Lung (tissue), 12 donors: ENCODE results near the gene UQCRHL. TPM values are rescaled to one million over a fixed set of nuclear protein-coding genes. Genes with fewer than 3 reads are reported as not detected.
"Not testable (repeated sequence)": the region's sequence is repeated elsewhere in the genome, so short reads cannot be mapped to it uniquely, and the experiment has no call there.

Experiments used
- ATAC-seq: fragments of 200-7000 bp; cut with Tn5 transposase; one replicate; pipeline ENCODE4 v1.9.1; 2020; ENCODE audit warnings: moderate number of reproducible peaks; ENCODE audit not compliant: insufficient read depth, low FRiP score
- DNase-seq, 3 donors: peaks; one replicate each; pipeline ENCODE4 v3.0.0-alpha.2; 2013 to 2017
- H3K27ac ChIP-seq, 2 donors: one replicate each; pipeline ENCODE4 v1.5.1; 2013; ENCODE audit warnings: mild to moderate bottlenecking in 2 of 2, moderate library complexity in 2 of 2, control low read depth in 1 of 2, inconsistent platforms in 1 of 2, low read depth in 1 of 2, low read length in 1 of 2
- H3K27me3 ChIP-seq, 3 donors: one replicate each; pipeline ENCODE4 v1.5.1; 2013; ENCODE audit warnings: low read length in 2 of 3; ENCODE audit not compliant: control insufficient read depth in 3 of 3, insufficient read depth in 3 of 3
- H3K36me3 ChIP-seq, 4 donors: one replicate each; pipeline ENCODE4 v1.5.1; 2013; ENCODE audit warnings: low read length in 4 of 4, mild to moderate bottlenecking in 1 of 4, moderate library complexity in 1 of 4; ENCODE audit not compliant: control insufficient read depth in 4 of 4, insufficient read depth in 4 of 4
- H3K4me1 ChIP-seq, 5 donors: one replicate each; pipeline ENCODE4 v1.5.1; 2013; ENCODE audit warnings: low read length in 5 of 5, mild to moderate bottlenecking in 2 of 5, moderate library complexity in 1 of 5; ENCODE audit not compliant: control insufficient read depth in 5 of 5, insufficient read depth in 5 of 5
- H3K4me3 ChIP-seq: one replicate; pipeline ENCODE4 v1.5.1; 2013; ENCODE audit warnings: mild to moderate bottlenecking, control low read depth, moderate library complexity
- H3K9ac ChIP-seq, 2 donors: one replicate each; pipeline ENCODE4 v1.5.1; 2013; ENCODE audit warnings: low read length in 2 of 2, control low read depth in 1 of 2; ENCODE audit not compliant: insufficient read depth in 1 of 2
- H3K9me3 ChIP-seq, 4 donors: one replicate each; pipeline ENCODE4 v1.5.1; 2013; ENCODE audit warnings: low read length in 3 of 4, mild to moderate bottlenecking in 1 of 4, moderate library complexity in 1 of 4; ENCODE audit not compliant: control insufficient read depth in 4 of 4, insufficient read depth in 3 of 4
- WGBS, 2 donors: extraction: QIAGEN DNeasy Blood & Tissue Kit; methylation state at CpG; one replicate each; pipeline ENCODE4 v1.1.7; 2013; 5-methylcytosine and 5-hydroxymethylcytosine counted together
- polyA plus RNA-seq, 2 donors: library from polyadenylated mRNA; stranded (reverse); fragments of 200-250 nt; gene quantifications; one replicate each; pipeline ENCODE4 v1.2.1, GENCODE V29; 2013
- total RNA-seq, 2 donors: library from RNA; depleted of rRNA in 1 of 2; stranded (reverse); fragments of >200 nt in 1 of 2; gene quantifications; one replicate each; pipeline ENCODE4 v1.2.1, GENCODE V29; 2014 to 2021
- TF ChIP-seq, protein P1 (sequence below): IDR thresholded peaks from 2 replicates; pipeline ENCODE4 v1.5.1; 2012; ENCODE audit warnings: mild to moderate bottlenecking; ENCODE audit errors: control extremely low read depth, extremely low read depth
- donor health status: control.
- donor health status: control.
- donor health status: Bipolar disorder and iron deficiency.
- donor health status: healthy.
- donor health status: DM: yes; HTN: yes; CAD: no.

UQCRHL gene
- total and polyA plus RNA-seq, 4 donors, result 1.1 to 4.6 (median 1.7) TPM

DNA sequence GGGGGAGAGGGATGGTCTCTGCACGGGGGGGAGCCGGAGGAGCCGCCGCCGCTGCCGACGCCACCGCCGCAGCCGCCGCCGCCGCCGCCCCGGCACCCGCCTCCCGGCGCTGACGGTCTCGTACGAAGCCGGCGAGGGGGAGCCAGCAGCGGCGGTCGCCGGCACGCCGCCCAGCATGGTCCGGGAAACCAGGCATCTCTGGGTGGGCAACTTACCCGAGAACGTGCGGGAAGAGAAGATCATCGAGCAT lies 40.4 kb upstream of the UQCRHL start:
- Histone ChIP-seq H3K27ac (peak overlapping the region; percentile 94 to 98), H3K36me3 (no peaks in the 10 kb centered on the region), H3K4me3 (peak overlapping the region; percentile 90), H3K9me3 (no peaks in the 10 kb centered on the region), H3K4me1 (peaks cover 2 to 29% (median 8%) of the 10 kb centered on the region in 5 donors), H3K27me3 (no peaks in the 10 kb centered on the region), H3K9ac (peak overlapping the region; percentile 64 to 81)
- ATAC-seq (no peak), DNase-seq (no peak)
- TF ChIP-seq, protein P1, sequence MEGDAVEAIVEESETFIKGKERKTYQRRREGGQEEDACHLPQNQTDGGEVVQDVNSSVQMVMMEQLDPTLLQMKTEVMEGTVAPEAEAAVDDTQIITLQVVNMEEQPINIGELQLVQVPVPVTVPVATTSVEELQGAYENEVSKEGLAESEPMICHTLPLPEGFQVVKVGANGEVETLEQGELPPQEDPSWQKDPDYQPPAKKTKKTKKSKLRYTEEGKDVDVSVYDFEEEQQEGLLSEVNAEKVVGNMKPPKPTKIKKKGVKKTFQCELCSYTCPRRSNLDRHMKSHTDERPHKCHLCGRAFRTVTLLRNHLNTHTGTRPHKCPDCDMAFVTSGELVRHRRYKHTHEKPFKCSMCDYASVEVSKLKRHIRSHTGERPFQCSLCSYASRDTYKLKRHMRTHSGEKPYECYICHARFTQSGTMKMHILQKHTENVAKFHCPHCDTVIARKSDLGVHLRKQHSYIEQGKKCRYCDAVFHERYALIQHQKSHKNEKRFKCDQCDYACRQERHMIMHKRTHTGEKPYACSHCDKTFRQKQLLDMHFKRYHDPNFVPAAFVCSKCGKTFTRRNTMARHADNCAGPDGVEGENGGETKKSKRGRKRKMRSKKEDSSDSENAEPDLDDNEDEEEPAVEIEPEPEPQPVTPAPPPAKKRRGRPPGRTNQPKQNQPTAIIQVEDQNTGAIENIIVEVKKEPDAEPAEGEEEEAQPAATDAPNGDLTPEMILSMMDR, result no peak
- WGBS, 2 donors, result 1% methylated on average over 26 to 34 of the region's 34 CpGs

DNA sequence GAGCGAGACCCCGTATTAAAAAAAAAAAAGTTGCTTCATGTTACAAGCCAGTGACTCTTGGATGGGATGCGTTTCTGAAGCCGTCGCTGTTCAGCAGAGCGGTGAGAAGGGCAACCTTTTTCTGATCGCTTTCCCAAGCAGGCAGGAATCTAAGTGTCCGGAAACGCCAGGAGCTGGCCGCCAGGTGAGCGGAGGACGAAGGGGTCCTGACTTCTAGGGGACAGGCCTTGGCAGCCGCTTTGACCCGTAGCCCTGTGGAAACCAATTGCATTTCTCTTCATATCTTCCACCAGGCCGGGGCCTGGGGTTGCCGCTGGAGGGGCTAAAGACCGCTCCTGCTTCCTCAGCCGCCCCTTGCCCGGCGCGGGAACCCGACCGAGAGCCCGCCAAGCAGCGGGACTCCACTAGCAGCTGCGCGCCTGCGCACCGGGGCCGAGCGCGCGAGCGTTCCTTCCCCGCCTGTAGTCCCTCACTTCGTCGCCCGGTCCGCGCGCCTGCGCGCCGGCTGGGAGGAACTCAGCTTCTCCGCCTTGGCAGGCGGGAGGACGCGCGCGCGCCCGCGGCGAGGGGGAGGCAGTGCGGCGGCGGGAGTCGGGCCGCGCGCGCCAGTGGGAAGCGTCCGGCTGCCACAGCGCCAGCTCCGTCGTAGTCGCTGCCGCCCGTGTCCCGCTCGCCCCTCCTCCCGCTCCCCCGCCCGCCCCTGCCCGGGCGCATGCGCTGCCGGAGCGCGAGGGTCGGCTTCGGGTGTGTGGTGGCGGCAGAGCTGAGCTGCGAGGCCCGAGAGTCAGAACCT lies 39.8 kb upstream of the UQCRHL start, which contains the start of gene SPEN:
Gene SPEN (plus strand): TSS at position 608 of the 793 bp plus-strand sequence. CDS start 361 bp downstream, outside the sequence.
- Histone ChIP-seq H3K27me3 (no peaks in the 10 kb centered on the region), H3K9ac (peak within 1 kb of the TSS; percentile 81 to 99), H3K4me3 (peak within 1 kb of the TSS; percentile 90), H3K27ac (peak within 1 kb of the TSS; percentile 97 to 98), H3K9me3 (no peaks in the 10 kb centered on the region), H3K4me1 (peaks cover 0 to 29% (median 3%) of the 10 kb centered on the region in 5 donors), H3K36me3 (no peaks in the 10 kb centered on the region)
- ATAC-seq, result peak; percentile 93
- TF ChIP-seq, protein P1, result no peak
- 0 to 1% methylated on average over 55 to 86 of the region's 86 CpGs for WGBS, 2 donors
- DNase-seq, result peak; percentile 99 to 100 (median 99)

DNA sequence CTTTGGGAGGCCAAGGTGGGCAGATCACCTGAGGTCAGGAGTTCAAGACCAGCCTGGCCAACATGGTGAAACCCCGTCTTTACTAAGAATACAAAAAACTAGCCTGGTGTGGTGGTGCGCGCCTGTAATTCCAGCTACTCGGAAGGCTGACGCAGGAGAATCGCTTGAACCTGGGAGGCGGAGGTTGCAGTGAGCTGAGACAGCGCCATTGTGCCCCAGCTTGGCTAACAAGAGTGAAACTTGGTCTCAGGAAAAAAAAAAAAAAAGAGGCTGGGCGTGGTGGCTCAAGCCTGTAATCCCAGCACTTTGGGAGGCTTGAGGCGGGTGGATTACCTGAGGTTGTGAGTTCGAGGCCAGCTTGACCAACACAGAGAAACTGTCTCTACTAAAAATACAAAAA lies 38.6 kb upstream of the UQCRHL start:
- peaks cover 0 to 20% (median 3%) of the 10 kb centered on the region in 5 donors for H3K4me1 ChIP-seq
- H3K27me3 ChIP-seq, H3K27ac ChIP-seq, H3K9ac ChIP-seq, H3K9me3 ChIP-seq, ATAC-seq, H3K36me3 ChIP-seq, H3K4me3 ChIP-seq, DNase-seq: not testable (repeated sequence)
- WGBS, 2 donors, result 94 to 99% methylated on average over 11 of the region's 11 CpGs

DNA sequence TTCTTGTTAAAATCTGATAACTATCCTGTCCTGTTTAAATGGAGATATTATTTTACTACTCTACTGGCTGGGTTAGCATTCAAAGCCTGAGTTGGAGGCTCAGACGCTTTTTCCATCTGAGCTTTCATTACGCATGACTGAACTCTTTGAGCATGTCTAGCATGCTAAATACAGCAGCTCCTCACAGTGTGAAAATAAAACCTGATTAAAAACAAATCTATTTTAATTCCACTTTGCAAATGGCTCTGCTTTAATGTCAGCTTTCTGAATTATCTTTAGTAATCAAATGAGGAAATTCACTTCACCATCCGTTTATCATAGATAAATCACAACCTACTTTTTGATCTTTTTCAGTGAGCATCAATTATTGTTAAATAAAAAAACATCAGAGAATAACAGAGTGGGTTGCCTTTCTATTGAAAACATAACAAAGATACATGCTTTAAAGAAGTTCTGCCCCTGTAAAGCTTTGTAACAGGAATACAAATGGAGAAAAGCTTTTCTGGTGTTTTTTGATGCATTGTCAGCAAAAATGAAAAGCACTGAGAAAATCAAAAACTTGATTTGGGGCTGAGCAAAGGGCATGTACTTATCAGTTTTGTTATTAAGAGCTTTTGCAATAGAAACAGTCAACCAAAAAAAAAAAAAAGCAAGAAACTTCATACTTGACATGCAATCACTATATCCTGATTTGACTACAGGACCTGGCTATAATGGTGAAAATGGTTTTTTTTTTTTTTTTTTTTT lies 36.5 kb upstream of the UQCRHL start:
- Histone ChIP-seq H3K9me3 (no peaks in the 10 kb centered on the region), H3K36me3 (no peaks in the 10 kb centered on the region), H3K9ac (peak overlapping the region in 1 of 2 donors; percentile 38), H3K4me1 (peaks cover 0 to 10% (median 3%) of the 10 kb centered on the region in 5 donors), H3K27ac (no peak overlapping the region), H3K27me3 (no peaks in the 10 kb centered on the region), H3K4me3 (no peak overlapping the region)
- 67 to 68% methylated on average over 3 of the region's 3 CpGs for WGBS, 2 donors
- ATAC-seq, result no peak
- TF ChIP-seq, protein P1, result no peak
- DNase-seq, result peak in 1 of 3 donors; percentile 17
